ENCODE data around the gene TMEM219. TPM values are rescaled to one million over a fixed set of nuclear protein-coding genes. Genes with fewer than 3 reads are reported as not detected.

TMEM219 gene
- total and polyA plus RNA-seq, 2 donors (not counting 3 experiments of a cell fraction or from before 2014, with no cell fraction given): 110 to 182 TPM

DNA sequence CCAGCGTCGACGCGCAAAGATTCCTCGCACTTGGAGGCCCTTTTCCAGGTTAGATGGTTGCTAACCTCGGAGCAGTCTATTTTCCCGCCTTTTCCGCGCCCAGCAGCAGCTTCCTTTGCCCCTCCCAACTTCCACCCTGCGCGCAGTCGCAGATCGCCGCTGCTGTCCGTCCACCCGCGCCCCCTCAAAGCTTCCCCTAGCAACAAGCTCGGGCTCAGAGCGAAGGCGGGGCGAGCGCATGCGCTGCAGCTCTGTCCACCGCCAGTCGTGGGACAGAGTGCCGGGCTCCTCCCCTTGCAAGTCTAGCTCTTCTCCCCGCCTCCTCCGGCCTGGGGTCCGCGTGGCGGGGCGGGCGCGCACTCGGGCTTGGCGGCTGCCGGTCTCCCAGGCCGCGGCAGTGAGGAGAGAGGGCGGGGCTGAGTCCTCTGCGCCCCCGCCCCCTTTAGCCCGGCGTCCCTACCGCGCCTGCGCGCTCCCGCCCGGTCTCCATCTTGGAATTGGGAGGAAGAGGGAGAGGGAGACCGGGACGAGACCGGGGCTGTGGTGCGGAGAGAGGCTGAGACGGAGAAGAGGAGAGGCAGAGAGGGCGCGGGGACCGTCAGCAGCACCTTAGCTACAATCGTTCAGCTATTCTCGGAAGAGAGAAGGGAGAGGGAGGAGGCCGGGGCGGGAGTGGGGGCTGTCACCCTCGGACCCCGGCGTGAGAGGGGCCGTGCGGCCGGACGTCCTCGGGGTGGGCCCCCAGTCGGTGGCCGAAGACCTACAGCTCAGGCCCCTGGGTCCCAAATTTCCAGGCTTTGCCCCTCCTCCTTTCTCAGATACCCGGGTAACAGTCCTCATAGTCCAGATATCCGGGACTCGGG, 11.7 kb downstream of the TMEM219 start, which contains the start of gene TAOK2:
Gene TAOK2 (plus strand): TSS at position 485 of the 863 bp plus-strand sequence. CDS start 3,905 bp downstream, outside the sequence.
- Histone ChIP-seq H3K79me2 (ENCODE audit: control insufficient read depth, insufficient read depth, low read length) (peaks cover 49% of the 10 kb centered on the region), H2AFZ (ENCODE audit: low read depth, low read length) (peak within 1 kb of the TSS; percentile 24), H3K9ac (replicated peaks; ENCODE audit: extremely low read depth, insufficient read depth, low read length) (peak within 1 kb of the TSS; percentile 93), H4K20me1 (replicated peaks; ENCODE audit: control insufficient read depth, extremely low read depth, insufficient read depth, low read length) (no peaks in the 10 kb centered on the region), H3K4me3 (replicated peaks in 1 of 3; ENCODE audit: insufficient read depth in 1 of 3, low read depth in 1 of 3, low read length in 3 of 3) (peak within 1 kb of the TSS; percentile 79 to 95 (median 94)), H3K27me3 (ENCODE audit: control insufficient read depth in 2 of 2, insufficient read depth in 2 of 2, low read length in 2 of 2) (no peaks in the 10 kb centered on the region), H3K36me3 (ENCODE audit: control insufficient read depth in 2 of 2, extremely low read depth in 1 of 2, insufficient read depth in 2 of 2, low read length in 2 of 2) (peaks cover 8 to 21% of the 10 kb centered on the region in 2 experiments), H3K9me3 (replicated peaks; ENCODE audit: control insufficient read depth, insufficient read depth, low read length) (no peaks in the 10 kb centered on the region), H3K9me1 (replicated peaks; ENCODE audit: control insufficient read depth, extremely low read depth, insufficient read depth, low read length) (no peaks in the 10 kb centered on the region), H3K4me1 (ENCODE audit: control insufficient read depth, extremely low read depth, insufficient read depth, low read length) (peaks cover 38% of the 10 kb centered on the region), H3K27ac (ENCODE audit: insufficient read depth, low read depth, low read length) (peak within 1 kb of the TSS; percentile 81), H3K4me2 (ENCODE audit: insufficient read depth, low read length) (peak within 1 kb of the TSS; percentile 98)
- intact Hi-C loops (cut with micrococcal nuclease) (loop anchor here (1.0 to 5.0 kb wide), 6 partner anchors 11 to 166 kb away; partner anchors contain the start of genes CDIPT, INO80E, KCTD13 and MAZ), dilution Hi-C loops (cut with MboI; ENCODE audit: extremely low pct_ligation_motif_present, low sequenced_read_pairs) (no loop called here)
- peak; percentile 100 for DNase-seq (ENCODE audit: low read depth, low spot score)
- TF ChIP-seq, protein P1, sequence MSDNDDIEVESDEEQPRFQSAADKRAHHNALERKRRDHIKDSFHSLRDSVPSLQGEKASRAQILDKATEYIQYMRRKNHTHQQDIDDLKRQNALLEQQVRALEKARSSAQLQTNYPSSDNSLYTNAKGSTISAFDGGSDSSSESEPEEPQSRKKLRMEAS (IDR thresholded peaks at IDR 0.05; ENCODE audit: insufficient read depth, insufficient read length): peak; percentile 81
- TF ChIP-seq POLR2AphosphoS5 (IDR thresholded peaks at IDR 0.05; ENCODE audit: insufficient read depth, low read depth, low read length): peak; percentile 93
- TF ChIP-seq JUN (IDR thresholded peaks at IDR 0.05; ENCODE audit: borderline replicate concordance, insufficient read depth, insufficient read length, low read depth): no peak
- peak; percentile 89 for TF ChIP-seq POLR2A (IDR thresholded peaks at IDR 0.05; ENCODE audit: low read depth, low read length)
- FAIRE-seq: peak; percentile 95
- CTCF ChIA-PET: interaction anchor here (0.6 to 2.3 kb wide), 12 partner anchors 11 to 166 kb away, joined by 3 to 17 read pairs (median 4); partner anchors contain the start of genes CDIPT, KCTD13 and TMEM219
- no TSS peak for BruUV-seq (replicated peaks)
- POLR2A ChIA-PET: interaction anchor here (0.5 to 1.4 kb wide), 12 partner anchors 11 to 183 kb away, joined by 3 to 14 read pairs (median 3); partner anchors contain the start of genes ASPHD1, KCTD13, KIF22 and SEZ6L2
